Measurements from ENCODE around the gene TTC28.

The TTC28 gene

GRCh38 chr22:28358312-28358711 lies 321.3 kb downstream of the TTC28 start:
- no peak overlapping the region for H3K27ac ChIP-seq
- H3K9me3 ChIP-seq = no peaks in the 10 kb centered on the region
- H3K27me3 ChIP-seq = no peaks in the 10 kb centered on the region
- no peaks in the 10 kb centered on the region for H3K4me1 ChIP-seq (ENCODE audit: control insufficient read depth in 1 of 2, insufficient read depth in 1 of 2, low read depth in 1 of 2, low read length in 1 of 2)
- no peak overlapping the region for H3K4me3 ChIP-seq (ENCODE audit: low read depth in 1 of 2, low read length in 1 of 2)
- TF ChIP-seq, protein P1, sequence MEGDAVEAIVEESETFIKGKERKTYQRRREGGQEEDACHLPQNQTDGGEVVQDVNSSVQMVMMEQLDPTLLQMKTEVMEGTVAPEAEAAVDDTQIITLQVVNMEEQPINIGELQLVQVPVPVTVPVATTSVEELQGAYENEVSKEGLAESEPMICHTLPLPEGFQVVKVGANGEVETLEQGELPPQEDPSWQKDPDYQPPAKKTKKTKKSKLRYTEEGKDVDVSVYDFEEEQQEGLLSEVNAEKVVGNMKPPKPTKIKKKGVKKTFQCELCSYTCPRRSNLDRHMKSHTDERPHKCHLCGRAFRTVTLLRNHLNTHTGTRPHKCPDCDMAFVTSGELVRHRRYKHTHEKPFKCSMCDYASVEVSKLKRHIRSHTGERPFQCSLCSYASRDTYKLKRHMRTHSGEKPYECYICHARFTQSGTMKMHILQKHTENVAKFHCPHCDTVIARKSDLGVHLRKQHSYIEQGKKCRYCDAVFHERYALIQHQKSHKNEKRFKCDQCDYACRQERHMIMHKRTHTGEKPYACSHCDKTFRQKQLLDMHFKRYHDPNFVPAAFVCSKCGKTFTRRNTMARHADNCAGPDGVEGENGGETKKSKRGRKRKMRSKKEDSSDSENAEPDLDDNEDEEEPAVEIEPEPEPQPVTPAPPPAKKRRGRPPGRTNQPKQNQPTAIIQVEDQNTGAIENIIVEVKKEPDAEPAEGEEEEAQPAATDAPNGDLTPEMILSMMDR (IDR thresholded peaks at IDR 0.05) = no peak
- no peaks in the 10 kb centered on the region for H3K36me3 ChIP-seq

GRCh38 chr22:28357193-28357592 lies 322.4 kb downstream of the TTC28 start:
- TF ChIP-seq, protein P1 (IDR thresholded peaks at IDR 0.05) = no peak
- H3K36me3 ChIP-seq = no peaks in the 10 kb centered on the region
- H3K9me3 ChIP-seq = no peaks in the 10 kb centered on the region
- no peak overlapping the region for H3K27ac ChIP-seq
- H3K4me1 ChIP-seq (ENCODE audit: control insufficient read depth in 1 of 2, insufficient read depth in 1 of 2, low read depth in 1 of 2, low read length in 1 of 2) = no peaks in the 10 kb centered on the region
- H3K27me3 ChIP-seq = no peaks in the 10 kb centered on the region
- H3K4me3 ChIP-seq (ENCODE audit: low read depth in 1 of 2, low read length in 1 of 2) = no peak overlapping the region

DNA sequence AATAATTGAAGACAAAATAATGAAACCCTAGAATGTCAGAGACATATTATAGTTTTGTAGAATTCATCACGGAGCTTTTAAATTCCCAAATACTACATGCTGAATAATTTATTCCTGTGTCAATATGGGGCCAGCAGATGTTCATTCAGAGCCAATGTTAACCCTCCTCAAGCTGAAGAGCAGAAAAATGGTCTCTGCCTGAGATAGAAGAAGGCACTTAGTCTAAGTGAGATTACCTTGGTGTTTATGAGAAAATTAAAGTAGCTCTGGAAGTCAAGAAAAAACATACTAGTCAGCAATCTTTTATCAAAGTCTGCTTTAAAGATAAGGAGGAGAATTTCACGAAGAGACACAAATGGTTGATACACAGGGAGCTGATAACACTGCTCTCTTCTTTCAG lies 328.2 kb downstream of the TTC28 start:
- Histone ChIP-seq H3K9me3 (no peaks in the 10 kb centered on the region), H3K27ac (no peak overlapping the region), H3K4me1 (ENCODE audit: control insufficient read depth in 1 of 2, insufficient read depth in 1 of 2, low read depth in 1 of 2, low read length in 1 of 2) (no peaks in the 10 kb centered on the region), H3K4me3 (ENCODE audit: low read depth in 1 of 2, low read length in 1 of 2) (no peak overlapping the region), H3K36me3 (no peaks in the 10 kb centered on the region), H3K27me3 (no peaks in the 10 kb centered on the region)
- TF ChIP-seq, protein P1 (IDR thresholded peaks at IDR 0.05) = no peak

DNA sequence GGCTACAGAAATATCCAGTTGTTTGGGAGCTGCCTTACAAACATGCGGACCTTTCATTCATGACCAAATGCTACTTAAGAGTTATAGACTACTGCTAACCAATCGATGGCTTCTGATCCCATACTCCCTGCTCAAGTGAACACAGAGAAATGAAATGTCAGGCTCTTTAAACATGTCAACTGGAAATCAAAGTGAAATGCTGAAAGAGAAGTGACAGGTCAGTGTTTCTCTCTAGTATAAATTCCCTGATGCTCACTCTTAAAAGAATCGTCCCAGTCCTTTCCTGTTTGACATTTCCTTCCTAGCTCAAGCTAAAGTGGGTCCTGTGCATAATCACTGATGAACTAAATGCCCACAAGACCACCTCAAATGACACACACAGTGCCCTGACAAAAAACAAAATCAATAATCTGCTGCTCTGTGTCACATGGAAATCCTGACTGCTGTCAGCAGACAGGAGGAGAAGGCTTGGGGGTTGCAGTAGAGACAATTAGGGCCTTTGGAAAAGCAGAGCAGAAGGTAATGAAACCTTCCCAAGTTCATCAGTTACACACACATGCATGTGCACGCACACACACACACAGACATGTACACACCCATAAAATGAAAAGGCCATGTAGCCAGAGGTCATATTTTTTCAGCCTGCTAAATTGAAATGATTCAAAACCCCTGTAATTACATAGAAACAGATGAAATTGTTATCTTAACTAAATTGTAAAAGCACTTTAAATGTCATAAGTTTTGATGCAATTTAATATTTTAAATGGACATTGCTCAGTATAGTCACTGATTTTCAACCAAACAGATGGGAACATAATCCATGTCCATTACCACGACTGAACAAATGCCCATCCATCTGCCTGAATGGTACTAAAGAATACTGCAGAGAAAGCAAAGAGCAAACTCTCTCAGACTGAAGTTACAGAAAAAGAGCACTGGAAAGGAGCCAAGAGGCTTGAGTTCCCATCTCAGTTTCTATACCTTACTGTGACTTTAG lies 330.7 kb downstream of the TTC28 start:
- Histone ChIP-seq H3K36me3 (no peaks in the 10 kb centered on the region), H3K9me3 (no peaks in the 10 kb centered on the region), H3K27ac (no peak overlapping the region), H3K4me3 (ENCODE audit: low read depth in 1 of 2, low read length in 1 of 2) (no peak overlapping the region), H3K27me3 (no peaks in the 10 kb centered on the region), H3K4me1 (ENCODE audit: control insufficient read depth in 1 of 2, insufficient read depth in 1 of 2, low read depth in 1 of 2, low read length in 1 of 2) (no peaks in the 10 kb centered on the region)
- TF ChIP-seq, protein P1 (IDR thresholded peaks at IDR 0.05) = no peak

DNA sequence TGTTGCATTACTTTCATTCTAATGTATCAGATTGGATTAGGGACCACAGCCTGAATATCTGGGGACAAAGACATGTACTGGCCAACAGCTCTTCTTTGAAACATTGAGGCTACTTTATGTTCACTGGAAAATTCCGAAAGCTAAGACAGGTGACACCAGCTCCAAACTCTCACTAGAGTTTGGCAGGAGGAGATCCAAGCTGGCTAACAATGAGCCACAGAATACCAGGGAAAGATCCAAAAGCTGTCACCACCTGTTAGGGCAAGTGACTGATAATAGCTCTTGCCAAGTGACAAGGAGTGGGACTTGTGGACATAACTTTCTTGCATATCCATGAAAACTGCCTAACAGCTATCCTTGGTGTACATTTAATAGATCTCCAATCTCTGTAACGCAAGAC lies 333.3 kb downstream of the TTC28 start:
- no peaks in the 10 kb centered on the region for H3K27me3 ChIP-seq
- no peak overlapping the region for H3K4me3 ChIP-seq (ENCODE audit: low read depth in 1 of 2, low read length in 1 of 2)
- TF ChIP-seq, protein P1 (IDR thresholded peaks at IDR 0.05) = no peak
- no peaks in the 10 kb centered on the region for H3K4me1 ChIP-seq (ENCODE audit: control insufficient read depth in 1 of 2, insufficient read depth in 1 of 2, low read depth in 1 of 2, low read length in 1 of 2)
- no peaks in the 10 kb centered on the region for H3K9me3 ChIP-seq
- H3K27ac ChIP-seq = no peak overlapping the region
- no peaks in the 10 kb centered on the region for H3K36me3 ChIP-seq

All from neutrophil (primary cell).